ENCODE data around the gene MAN2A1.
A peak's percentile ranks its signal among the peaks of the same experiment; 100 is the strongest.

- TF ChIP-seq EZH2 (IDR thresholded peaks at IDR 0.05; ENCODE audit: low read length, unreplicated experiment) (no peak), CTCF (conservative IDR thresholded peaks at IDR 0.05; ENCODE audit: low read depth, low read length) (peak; percentile 53; the same call in 1 of the 2 replicates), EZH2phosphoT487 (IDR thresholded peaks at IDR 0.05; ENCODE audit: borderline replicate concordance, low read length) (no peak)
These were observed 1.1 kb upstream of the MAN2A1 start for GRCh38 chr5:109688630-109688969.
